Measurements from ENCODE around the gene TJAP1. TPM values are rescaled to one million over a fixed set of nuclear protein-coding genes. Genes with fewer than 3 reads are reported as not detected.
A peak's percentile ranks its signal among the peaks of the same experiment; 100 is the strongest.

The TJAP1 gene
- total RNA-seq, 6 experiments from 2014 or later = 9.2 to 16.0 (median 12.9) TPM

- Histone ChIP-seq H3K36me3 (no peaks in the 10 kb centered on the region), H3K27ac (no peak overlapping the region), H3K9me3 (no peaks in the 10 kb centered on the region), H3K4me1 (peaks cover 0 to 26% (median 4%) of the 10 kb centered on the region in 4 donors), H3K4me3 (no peak overlapping the region), H3K27me3 (no peaks in the 10 kb centered on the region)
- ATAC-seq (no peak), DNase-seq (no peak)
- no CpG with 5 or more reads among the region's 8 CpGs for WGBS (ENCODE audit: insufficient coverage, low coverage, low lambda C conversion rate, missing lambda C conversion rate)
- TF ChIP-seq POLR2A (IDR thresholded peaks at IDR 0.05) (no peak), CTCF (IDR thresholded peaks at IDR 0.05) (no peak)
- intact Hi-C loops (cut with DNase I) = no loop called here
Measured at GRCh38 chr6:43433148-43433547, 44.2 kb upstream of the TJAP1 start.

GRCh38 chr6:43434001-43434840 lies 43.1 kb upstream of the TJAP1 start:
- Histone ChIP-seq H3K27ac (no peak overlapping the region), H3K9me3 (no peaks in the 10 kb centered on the region), H3K27me3 (no peaks in the 10 kb centered on the region), H3K4me3 (no peak overlapping the region), H3K4me1 (peaks cover 0 to 18% (median 0%) of the 10 kb centered on the region in 4 donors), H3K36me3 (no peaks in the 10 kb centered on the region)
- TF ChIP-seq CTCF (IDR thresholded peaks at IDR 0.05) (no peak), POLR2A (IDR thresholded peaks at IDR 0.05) (no peak)
- WGBS (ENCODE audit: insufficient coverage, low coverage, low lambda C conversion rate, missing lambda C conversion rate) = 66% methylated on average over 4 of the region's 15 CpGs
- intact Hi-C loops (cut with DNase I) = no loop called here
- ATAC-seq = no peak
- no peak for DNase-seq

- WGBS (ENCODE audit: insufficient coverage, low coverage, low lambda C conversion rate, missing lambda C conversion rate) = 96% methylated on average over 4 of the region's 4 CpGs
- Histone ChIP-seq H3K27me3 (no peaks in the 10 kb centered on the region), H3K36me3 (peaks cover 0 to 1% (median 0%) of the 10 kb centered on the region in 4 donors), H3K4me1 (peaks cover 0 to 18% (median 0%) of the 10 kb centered on the region in 4 donors), H3K27ac (no peak overlapping the region), H3K9me3 (no peaks in the 10 kb centered on the region), H3K4me3 (no peak overlapping the region)
- no peak for DNase-seq
- intact Hi-C loops (cut with DNase I) = no loop called here
- TF ChIP-seq POLR2A (IDR thresholded peaks at IDR 0.05) (no peak), CTCF (IDR thresholded peaks at IDR 0.05) (no peak)
- ATAC-seq = no peak
Measured at GRCh38 chr6:43434943-43435342, 42.4 kb upstream of the TJAP1 start.

GRCh38 chr6:43435682-43436437 lies 41.5 kb upstream of the TJAP1 start:
- TF ChIP-seq CTCF (IDR thresholded peaks at IDR 0.05) (no peak), POLR2A (IDR thresholded peaks at IDR 0.05) (no peak)
- peak in 1 of 4 donors; percentile 31 for ATAC-seq

More at GRCh38 chr6:43435682-43436437, 41.5 kb upstream of the TJAP1 start:
- 58% methylated on average over 5 of the region's 9 CpGs for WGBS (ENCODE audit: insufficient coverage, low coverage, low lambda C conversion rate, missing lambda C conversion rate)
- intact Hi-C loops (cut with DNase I) = no loop called here
- DNase-seq = no peak
- H3K9me3 ChIP-seq = no peaks in the 10 kb centered on the region
- H3K4me1 ChIP-seq = peaks cover 0 to 18% (median 0%) of the 10 kb centered on the region in 4 donors
- no peak overlapping the region for H3K4me3 ChIP-seq
- no peaks in the 10 kb centered on the region for H3K27me3 ChIP-seq
- H3K27ac ChIP-seq = no peak overlapping the region
- peaks cover 0 to 6% (median 0%) of the 10 kb centered on the region in 4 donors for H3K36me3 ChIP-seq
